GM10248 (cell line): ENCODE data around the gene RAPGEF2.

Experiments used
- CTCF ChIA-PET: fragments of 300-600 bp; sonication (Branson Sonifier 250); formaldehyde crosslinking; extraction: SDS; loops from one replicate; lab custom pipeline; 2021; ENCODE audit warnings: antibody characterized with exemption; lab: Yijun Ruan, JAX
- POLR2A ChIA-PET: fragments of 350-650 bp; sonication (Branson Sonifier 250); formaldehyde crosslinking; extraction: SDS; loops from one replicate; lab custom pipeline; 2020; ENCODE audit warnings: antibody characterized with exemption; lab: Yijun Ruan, JAX
- DNase-seq: peaks from one replicate; pipeline ENCODE4 v3.0.0; 2012; ENCODE audit errors: extremely low spot score
- CTCF ChIP-seq: IDR thresholded peaks from 2 replicates; pipeline ENCODE4 v1.5.1; 2012; ENCODE audit warnings: mild to moderate bottlenecking, low read depth; ENCODE audit errors: extremely low read depth, missing control alignments, control extremely low read depth

The RAPGEF2 gene

GRCh38 chr4:159142681-159143384 is 40.0 kb downstream of the RAPGEF2 start:
- ChIA-PET CTCF (interaction anchor here (1.0 to 2.6 kb wide), 5 partner anchors 8 to 60 kb away, joined by 3 to 6 read pairs (median 5); no protein-coding TSS in a partner anchor), POLR2A (no interaction called here)
- no peak for DNase-seq
- no peak for TF ChIP-seq CTCF

GRCh38 chr4:159143687-159144086 is 40.8 kb downstream of the RAPGEF2 start:
- CTCF ChIA-PET = interaction anchor here (1.1 to 2.6 kb wide), 5 partner anchors 11 to 29 kb away, joined by 3 to 6 read pairs (median 4); no protein-coding TSS in a partner anchor
- POLR2A ChIA-PET = no interaction called here
- no peak for DNase-seq
- TF ChIP-seq CTCF = no peak

- CTCF ChIA-PET = interaction anchor here (1.1 to 2.6 kb wide), 8 partner anchors 9 to 292 kb away, joined by 3 to 7 read pairs (median 4); no protein-coding TSS in a partner anchor
- POLR2A ChIA-PET = no interaction called here
- TF ChIP-seq CTCF = no peak
- DNase-seq = no peak
Observed at GRCh38 chr4:159144112-159144694, 41.3 kb downstream of the RAPGEF2 start.

- ChIA-PET POLR2A (no interaction called here), CTCF (interaction anchor here (1.0 to 2.3 kb wide), 7 partner anchors 10 to 300 kb away, joined by 3 to 7 read pairs (median 3); no protein-coding TSS in a partner anchor)
- DNase-seq = no peak
- TF ChIP-seq CTCF = no peak
Observed at GRCh38 chr4:159145318-159145991, 42.6 kb downstream of the RAPGEF2 start.

- no peak for TF ChIP-seq CTCF
- ChIA-PET POLR2A (no interaction called here), CTCF (interaction anchor here (1.0 to 2.3 kb wide), 7 partner anchors 10 to 300 kb away, joined by 3 to 7 read pairs (median 3); no protein-coding TSS in a partner anchor)
- no peak for DNase-seq
Observed at GRCh38 chr4:159145992-159146330, 43.1 kb downstream of the RAPGEF2 start.

GRCh38 chr4:159146488-159146887 is 43.6 kb downstream of the RAPGEF2 start:
- POLR2A ChIA-PET = no interaction called here
- no peak for DNase-seq
- CTCF ChIA-PET = interaction anchor here (1.0 to 2.3 kb wide), 6 partner anchors 14 to 295 kb away, joined by 3 to 7 read pairs (median 4); no protein-coding TSS in a partner anchor
- no peak for TF ChIP-seq CTCF
